Gastroesophageal sphincter (tissue), 3 donors: Measurements from ENCODE around the gene ARHGEF11.

Source experiments
- CTCF ChIP-seq, 4 experiments: fragments of 200-600 bp in 2 of 4; fragments of 450-650 bp in 2 of 4; sonication (generic) in 1 of 4; IDR thresholded peaks; one replicate each; pipeline ENCODE4 v1.5.1; 2017 to 2019; ENCODE audit warnings: antibody characterized with exemption in 4 of 4, mild to moderate bottlenecking in 2 of 4, moderate library complexity in 2 of 4
- POLR2A ChIP-seq, 2 donors: fragments of 450-650 bp; IDR thresholded peaks; one replicate each; pipeline ENCODE4 v1.6.1; 2017; ENCODE audit warnings: antibody characterized with exemption in 2 of 2, mild to moderate bottlenecking in 2 of 2, moderate library complexity in 1 of 2
- POLR2AphosphoS5 ChIP-seq: sonication (generic); formaldehyde crosslinking; IDR thresholded peaks from one replicate; pipeline ENCODE4 v1.6.1; 2017; ENCODE audit warnings: antibody characterized with exemption

GRCh38 chr1:156892190-156893047, 153.1 kb downstream of the ARHGEF11 start:
- peak; percentile 13 for TF ChIP-seq POLR2AphosphoS5
- peak in 3 of 4 experiments; percentile 68 to 87 (median 78) for TF ChIP-seq CTCF (IDR thresholded peaks at IDR 0.05)
- no peak for TF ChIP-seq POLR2A (IDR thresholded peaks at IDR 0.05)
